ENCODE data around the gene TBCB. TPM values are rescaled to one million over a fixed set of nuclear protein-coding genes. Genes with fewer than 3 reads are reported as not detected.

Gene TBCB
- total RNA-seq, 1 experiment from 2014 or later, result 141 TPM

DNA sequence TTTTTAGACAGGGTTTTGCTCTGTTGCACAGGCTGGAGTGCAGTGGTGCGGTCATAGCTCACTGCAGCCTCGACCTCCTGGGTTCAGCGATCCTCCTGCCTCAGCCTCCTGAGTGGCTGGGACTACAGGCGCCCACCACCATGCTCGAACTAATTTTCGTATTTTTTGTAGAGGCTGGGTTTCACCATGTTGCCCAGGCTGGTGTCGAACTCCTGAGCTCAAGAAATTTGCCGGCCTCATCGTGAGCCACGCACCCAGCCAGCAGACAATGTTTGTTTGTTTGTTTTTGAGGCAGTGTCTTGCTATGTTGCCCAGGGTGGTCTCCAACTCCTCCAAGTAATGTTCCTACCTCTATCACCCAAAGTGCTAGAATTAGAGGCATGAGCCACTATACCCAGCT is 37.9 kb downstream of the TBCB start (continued):
- TF ChIP-seq ZNF274 (IDR thresholded peaks at IDR 0.05; ENCODE audit: low read depth, low read length), result no peak
- no peak for TF ChIP-seq ELF1 (IDR thresholded peaks at IDR 0.05; ENCODE audit: borderline replicate concordance, low read depth)
- TF ChIP-seq, protein P1, sequence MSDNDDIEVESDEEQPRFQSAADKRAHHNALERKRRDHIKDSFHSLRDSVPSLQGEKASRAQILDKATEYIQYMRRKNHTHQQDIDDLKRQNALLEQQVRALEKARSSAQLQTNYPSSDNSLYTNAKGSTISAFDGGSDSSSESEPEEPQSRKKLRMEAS (IDR thresholded peaks at IDR 0.05), result no peak
- TF ChIP-seq, protein P2, sequence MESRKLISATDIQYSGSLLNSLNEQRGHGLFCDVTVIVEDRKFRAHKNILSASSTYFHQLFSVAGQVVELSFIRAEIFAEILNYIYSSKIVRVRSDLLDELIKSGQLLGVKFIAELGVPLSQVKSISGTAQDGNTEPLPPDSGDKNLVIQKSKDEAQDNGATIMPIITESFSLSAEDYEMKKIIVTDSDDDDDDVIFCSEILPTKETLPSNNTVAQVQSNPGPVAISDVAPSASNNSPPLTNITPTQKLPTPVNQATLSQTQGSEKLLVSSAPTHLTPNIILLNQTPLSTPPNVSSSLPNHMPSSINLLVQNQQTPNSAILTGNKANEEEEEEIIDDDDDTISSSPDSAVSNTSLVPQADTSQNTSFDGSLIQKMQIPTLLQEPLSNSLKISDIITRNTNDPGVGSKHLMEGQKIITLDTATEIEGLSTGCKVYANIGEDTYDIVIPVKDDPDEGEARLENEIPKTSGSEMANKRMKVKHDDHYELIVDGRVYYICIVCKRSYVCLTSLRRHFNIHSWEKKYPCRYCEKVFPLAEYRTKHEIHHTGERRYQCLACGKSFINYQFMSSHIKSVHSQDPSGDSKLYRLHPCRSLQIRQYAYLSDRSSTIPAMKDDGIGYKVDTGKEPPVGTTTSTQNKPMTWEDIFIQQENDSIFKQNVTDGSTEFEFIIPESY (IDR thresholded peaks at IDR 0.05; ENCODE audit: extremely low read depth, insufficient replicate concordance, low read length), result no peak
- TF ChIP-seq POLR2A (IDR thresholded peaks at IDR 0.05; ENCODE audit: borderline replicate concordance, extremely low read depth, insufficient read depth, insufficient read length), result no peak
- no peak for TF ChIP-seq POLR2AphosphoS5 (IDR thresholded peaks at IDR 0.05; ENCODE audit: low read depth, low read length)
- TF ChIP-seq JUND (IDR thresholded peaks at IDR 0.05), result no peak

GRCh38 chr19:36160821-36161596 is 45.7 kb downstream of the TBCB start:
- H3K4me3 ChIP-seq (replicated peaks in 1 of 2; ENCODE audit: low read depth in 1 of 2, low read length in 2 of 2), result no peak overlapping the region
- H3K27me3 ChIP-seq (ENCODE audit: insufficient read depth, low read length), result no peaks in the 10 kb centered on the region
- no peak for TF ChIP-seq POLR2A (IDR thresholded peaks at IDR 0.05; ENCODE audit: borderline replicate concordance, extremely low read depth, insufficient read depth, insufficient read length)
- TF ChIP-seq FOSL1 (IDR thresholded peaks at IDR 0.05; ENCODE audit: low read depth), result no peak
- no peak for TF ChIP-seq EZH2 (IDR thresholded peaks at IDR 0.05)
- no peak for TF ChIP-seq ELF1 (IDR thresholded peaks at IDR 0.05; ENCODE audit: borderline replicate concordance, low read depth)
- no peak for TF ChIP-seq CEBPB (IDR thresholded peaks at IDR 0.05; ENCODE audit: low read depth)
- TF ChIP-seq RAD21 (IDR thresholded peaks at IDR 0.05; ENCODE audit: low read depth), result no peak
- no peaks in the 10 kb centered on the region for H4K20me1 ChIP-seq (ENCODE audit: insufficient read depth)
- H3K27ac ChIP-seq (ENCODE audit: low read depth, low read length), result no peak overlapping the region
- DNase-seq (ENCODE audit: low read depth, low spot score) (no peak), ATAC-seq (no peak)
- no peaks in the 10 kb centered on the region for H3K9me2 ChIP-seq (ENCODE audit: insufficient read depth)
- no peak overlapping the region for H3K9ac ChIP-seq (ENCODE audit: low read length)
- intact Hi-C loops (cut with micrococcal nuclease), result no loop called here
- no peaks in the 10 kb centered on the region for H3K9me3 ChIP-seq (ENCODE audit: control insufficient read depth in 1 of 2, insufficient read depth in 1 of 2, low read depth in 1 of 2, low read length in 2 of 2)
- ChIA-PET RAD21 (ENCODE audit: low non-redundant PET in 1 of 2, low total read pairs in 2 of 2, uncharacterized antibody in 2 of 2, unreplicated experiment in 2 of 2) (no interaction called here), CTCF (no interaction called here), POLR2A (no interaction called here)
- no peak overlapping the region for H3K4me2 ChIP-seq (ENCODE audit: low read length)
- H2AFZ ChIP-seq (ENCODE audit: low read depth, low read length, poor library complexity, severe bottlenecking), result no peak overlapping the region
- no peaks in the 10 kb centered on the region for H3K79me2 ChIP-seq (ENCODE audit: insufficient read depth, low read length)
- H3K4me1 ChIP-seq (ENCODE audit: control insufficient read depth in 1 of 2, insufficient read depth in 2 of 2, low read length in 2 of 2), result no peaks in the 10 kb centered on the region
- H3K36me3 ChIP-seq (ENCODE audit: control insufficient read depth in 1 of 2, insufficient read depth in 2 of 2, low read length in 2 of 2), result peaks cover 0 to 7% of the 10 kb centered on the region in 2 experiments; a peak in 1 of 4 replicates
- BruUV-seq (replicated peaks), result no TSS peak
